Measurements from ENCODE around the gene FBXL20. TPM values are rescaled to one million over a fixed set of nuclear protein-coding genes. Genes with fewer than 3 reads are reported as not detected.

Gene FBXL20
- total and polyA plus RNA-seq, 2 of the 8 experiments (the other 6 are each of a cell fraction or from before 2014, with no cell fraction given): 5.5 to 11.0 TPM

DNA sequence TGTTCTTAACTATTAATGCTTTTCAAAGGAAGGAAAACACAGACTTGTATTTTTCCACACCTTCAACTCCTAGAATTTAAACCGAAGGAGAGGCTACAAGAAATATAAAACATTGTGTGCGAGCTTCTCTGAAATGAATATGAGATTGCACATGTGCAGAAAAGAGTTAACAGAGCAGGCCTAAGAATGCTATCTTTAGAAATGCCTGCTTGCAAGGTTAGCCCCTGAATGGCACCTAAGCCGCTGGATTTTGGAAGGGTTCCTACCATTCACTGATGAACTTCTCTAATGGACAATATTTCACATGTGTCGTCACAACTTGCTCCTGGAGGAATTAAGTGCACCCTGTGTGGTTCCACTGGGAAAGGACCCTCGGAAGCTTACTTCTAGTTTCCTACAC lies 69.3 kb downstream of the FBXL20 start:
- no peak overlapping the region for H4K91ac ChIP-seq (replicated peaks; ENCODE audit: insufficient read length, low read length)
- POLR2A ChIA-PET (ENCODE audit: partially characterized antibody): no interaction called here
- H3K23me2 ChIP-seq (ENCODE audit: low read depth, low read length): no peaks in the 10 kb centered on the region
- no peak overlapping the region for H3K9ac ChIP-seq (replicated peaks in 1 of 4; ENCODE audit: extremely low read depth in 1 of 4, low read depth in 3 of 4, low read length in 3 of 4)
- no peak overlapping the region for H4K8ac ChIP-seq (ENCODE audit: extremely low read depth, insufficient read depth, low read length)
- no peak overlapping the region for H2BK20ac ChIP-seq (ENCODE audit: low read length)
- no peaks in the 10 kb centered on the region for H3K27me3 ChIP-seq (replicated peaks in 1 of 4; ENCODE audit: control insufficient read depth in 3 of 4, extremely low read depth in 1 of 4, insufficient read depth in 3 of 4, low read length in 3 of 4)
- H3K27ac ChIP-seq (ENCODE audit: low read depth, low read length): no peak overlapping the region
- no peak overlapping the region for H2AFZ ChIP-seq (ENCODE audit: low read length)
- no peaks in the 10 kb centered on the region for H3K79me2 ChIP-seq (ENCODE audit: control insufficient read depth in 1 of 2, insufficient read depth in 2 of 2, low read length in 2 of 2)
- no peak overlapping the region for H3K18ac ChIP-seq (ENCODE audit: extremely low read depth, low read length)
- no peaks in the 10 kb centered on the region; a peak in 1 of 8 replicates for H3K36me3 ChIP-seq (ENCODE audit: control insufficient read depth in 2 of 4, insufficient read depth in 4 of 4, low read length in 3 of 4)
- DNase-seq (ENCODE audit: low read depth in 1 of 2, low spot score in 2 of 2) (no peak), FAIRE-seq (no peak)
- H3K4ac ChIP-seq (replicated peaks; ENCODE audit: insufficient read length, low read depth, low read length): no peak overlapping the region
- H2BK120ac ChIP-seq (replicated peaks; ENCODE audit: low read depth, low read length): no peak overlapping the region
- H4K20me1 ChIP-seq (replicated peaks in 1 of 2; ENCODE audit: control insufficient read depth in 1 of 2, insufficient read depth in 2 of 2, low read length in 2 of 2): no peaks in the 10 kb centered on the region
- no peak overlapping the region for H2BK15ac ChIP-seq (ENCODE audit: low read length)
- no peaks in the 10 kb centered on the region for H3K79me1 ChIP-seq (ENCODE audit: low read depth, low read length)
- no peak overlapping the region for H3K4me2 ChIP-seq (ENCODE audit: insufficient read depth in 1 of 2, low read depth in 2 of 2, low read length in 2 of 2)
- peaks cover 0 to 8% of the 10 kb centered on the region in 2 experiments; a peak in 1 of 4 replicates for H3K9me3 ChIP-seq (ENCODE audit: insufficient read depth in 2 of 2, low read depth in 1 of 2, low read length in 1 of 2)
- no peak overlapping the region for H3K56ac ChIP-seq (replicated peaks; ENCODE audit: insufficient read length, low read depth, low read length)
- H2AK5ac ChIP-seq (ENCODE audit: low read depth, low read length): no peak overlapping the region
- no peak overlapping the region for H2BK5ac ChIP-seq (ENCODE audit: low read depth, low read length)
- H3K4me3 ChIP-seq (ENCODE audit: extremely low read depth in 1 of 4, insufficient read depth in 2 of 4, low read depth in 3 of 4, low read length in 4 of 4): no peak overlapping the region
- no peak overlapping the region for H4K5ac ChIP-seq (ENCODE audit: insufficient read length, low read depth, low read length)
- 95% methylated on average over 5 of the region's 5 CpGs; no CpG with 5 or more reads in 1 of the 2 experiments for WGBS, 2 experiments (ENCODE audit: extremely low coverage in 1 of 2, insufficient coverage in 1 of 2, insufficient read length in 1 of 2, insufficient replicate concordance in 2 of 2, low coverage in 1 of 2, low lambda C conversion rate in 2 of 2, missing lambda C conversion rate in 1 of 2)
- H2BK12ac ChIP-seq (ENCODE audit: low read depth, low read length): no peak overlapping the region
- CTCF ChIA-PET (ENCODE audit: partially characterized antibody): interaction anchor here (1.0 kb wide), 1 partner anchor 87 kb away, joined by 3 read pairs; no protein-coding TSS in a partner anchor
- H3K23ac ChIP-seq (ENCODE audit: insufficient read length): no peak overlapping the region
- no peaks in the 10 kb centered on the region for H3K4me1 ChIP-seq (replicated peaks in 1 of 4; ENCODE audit: control insufficient read depth in 3 of 4, insufficient read depth in 4 of 4, low read length in 3 of 4)
- H3K14ac ChIP-seq (ENCODE audit: insufficient read length): no peak overlapping the region

Data from H1 (cell line).